ENCODE results near the gene GLRA2. TPM values are rescaled to one million over a fixed set of nuclear protein-coding genes. Genes with fewer than 3 reads are reported as not detected.

The GLRA2 gene
- total RNA-seq, 1 experiment from 2014 or later: not detected

- Histone ChIP-seq H3K36me3 (ENCODE audit: control insufficient read depth, insufficient read depth, low read length) (no peaks in the 10 kb centered on the region), H3K4me3 (ENCODE audit: low read depth in 2 of 2, low read length in 2 of 2) (no peak overlapping the region), H3K27ac (ENCODE audit: low read length) (no peak overlapping the region), H3K4me1 (ENCODE audit: control insufficient read depth, insufficient read depth, low read length) (no peaks in the 10 kb centered on the region), H3K27me3 (ENCODE audit: control insufficient read depth, insufficient read depth, low read length) (no peaks in the 10 kb centered on the region), H3K9me3 (ENCODE audit: control insufficient read depth, insufficient read depth, low read depth, low read length) (no peaks in the 10 kb centered on the region)
- POLR2A ChIA-PET: no interaction called here
- intact Hi-C loops (cut with micrococcal nuclease; ENCODE audit: unreplicated experiment): no loop called here
- TF ChIP-seq POLR2AphosphoS5 (IDR thresholded peaks at IDR 0.05; ENCODE audit: low read depth, low read length) (no peak), REST (IDR thresholded peaks at IDR 0.05; ENCODE audit: insufficient read depth in 1 of 2, low read depth in 2 of 2, low read length in 1 of 2) (no peak), SIN3A (IDR thresholded peaks at IDR 0.05; ENCODE audit: borderline replicate concordance, insufficient read depth, low read depth, low read length) (no peak), TCF7L2 (IDR thresholded peaks at IDR 0.05; ENCODE audit: low read depth, low read length) (no peak), CTCF (IDR thresholded peaks at IDR 0.05) (no peak)
- CTCF ChIA-PET: no interaction called here
- no peak for DNase-seq (ENCODE audit: low read depth, low spot score)
- BruUV-seq (replicated peaks): no TSS peak
- ATAC-seq: no peak
- in situ Hi-C loops (cut with HindIII; ENCODE audit: low pct_unique_long_range_greater_than_20kb, low sequenced_read_pairs): no loop called here
Measured at GRCh38 chrX:14573161-14573560, 43.8 kb downstream of the GLRA2 start.

GRCh38 chrX:14581081-14581480, 51.7 kb downstream of the GLRA2 start:
- ChIA-PET CTCF (no interaction called here), POLR2A (no interaction called here)
- TF ChIP-seq SIN3A (IDR thresholded peaks at IDR 0.05; ENCODE audit: borderline replicate concordance, insufficient read depth, low read depth, low read length) (no peak), POLR2AphosphoS5 (IDR thresholded peaks at IDR 0.05; ENCODE audit: low read depth, low read length) (no peak), REST (IDR thresholded peaks at IDR 0.05; ENCODE audit: insufficient read depth in 1 of 2, low read depth in 2 of 2, low read length in 1 of 2) (no peak), CTCF (IDR thresholded peaks at IDR 0.05) (no peak), TCF7L2 (IDR thresholded peaks at IDR 0.05; ENCODE audit: low read depth, low read length) (no peak)
- H3K4me3 ChIP-seq (ENCODE audit: low read depth in 2 of 2, low read length in 2 of 2): no peak overlapping the region
- no peaks in the 10 kb centered on the region for H3K4me1 ChIP-seq (ENCODE audit: control insufficient read depth, insufficient read depth, low read length)
- DNase-seq (ENCODE audit: low read depth, low spot score): no peak
- H3K27ac ChIP-seq (ENCODE audit: low read length): no peak overlapping the region
- intact Hi-C loops (cut with micrococcal nuclease; ENCODE audit: unreplicated experiment): no loop called here
- no peaks in the 10 kb centered on the region for H3K9me3 ChIP-seq (ENCODE audit: control insufficient read depth, insufficient read depth, low read depth, low read length)
- no peaks in the 10 kb centered on the region for H3K36me3 ChIP-seq (ENCODE audit: control insufficient read depth, insufficient read depth, low read length)
- no TSS peak for BruUV-seq (replicated peaks)
- no peaks in the 10 kb centered on the region for H3K27me3 ChIP-seq (ENCODE audit: control insufficient read depth, insufficient read depth, low read length)
- ATAC-seq: no peak
- in situ Hi-C loops (cut with HindIII; ENCODE audit: low pct_unique_long_range_greater_than_20kb, low sequenced_read_pairs): no loop called here

Measured in Panc1 (cell line).